Measurements from ENCODE around the gene DNAJC8.
A peak's percentile ranks its signal among the peaks of the same experiment; 100 is the strongest.

Gene DNAJC8

GRCh38 chr1:28241638-28242241 is 8.9 kb upstream of the DNAJC8 start:
- Histone ChIP-seq H3K4me1 (peaks cover 2% of the 10 kb centered on the region), H3K36me3 (ENCODE audit: control insufficient read depth, insufficient read depth, low read length) (no peaks in the 10 kb centered on the region), H3K4me2 (ENCODE audit: low read length) (no peak overlapping the region), H3K4me3 (ENCODE audit: low read depth, low read length) (no peak overlapping the region), H2AFZ (no peak overlapping the region), H3K9ac (no peak overlapping the region), H3K27me3 (ENCODE audit: control insufficient read depth, insufficient read depth, low read length) (no peaks in the 10 kb centered on the region), H3K27ac (no peak overlapping the region), H3K79me2 (peaks cover 2% of the 10 kb centered on the region), H3K9me3 (ENCODE audit: control insufficient read depth, low read length) (no peaks in the 10 kb centered on the region)
- TF ChIP-seq, protein P1, sequence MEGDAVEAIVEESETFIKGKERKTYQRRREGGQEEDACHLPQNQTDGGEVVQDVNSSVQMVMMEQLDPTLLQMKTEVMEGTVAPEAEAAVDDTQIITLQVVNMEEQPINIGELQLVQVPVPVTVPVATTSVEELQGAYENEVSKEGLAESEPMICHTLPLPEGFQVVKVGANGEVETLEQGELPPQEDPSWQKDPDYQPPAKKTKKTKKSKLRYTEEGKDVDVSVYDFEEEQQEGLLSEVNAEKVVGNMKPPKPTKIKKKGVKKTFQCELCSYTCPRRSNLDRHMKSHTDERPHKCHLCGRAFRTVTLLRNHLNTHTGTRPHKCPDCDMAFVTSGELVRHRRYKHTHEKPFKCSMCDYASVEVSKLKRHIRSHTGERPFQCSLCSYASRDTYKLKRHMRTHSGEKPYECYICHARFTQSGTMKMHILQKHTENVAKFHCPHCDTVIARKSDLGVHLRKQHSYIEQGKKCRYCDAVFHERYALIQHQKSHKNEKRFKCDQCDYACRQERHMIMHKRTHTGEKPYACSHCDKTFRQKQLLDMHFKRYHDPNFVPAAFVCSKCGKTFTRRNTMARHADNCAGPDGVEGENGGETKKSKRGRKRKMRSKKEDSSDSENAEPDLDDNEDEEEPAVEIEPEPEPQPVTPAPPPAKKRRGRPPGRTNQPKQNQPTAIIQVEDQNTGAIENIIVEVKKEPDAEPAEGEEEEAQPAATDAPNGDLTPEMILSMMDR (IDR thresholded peaks at IDR 0.05): no peak

DNA sequence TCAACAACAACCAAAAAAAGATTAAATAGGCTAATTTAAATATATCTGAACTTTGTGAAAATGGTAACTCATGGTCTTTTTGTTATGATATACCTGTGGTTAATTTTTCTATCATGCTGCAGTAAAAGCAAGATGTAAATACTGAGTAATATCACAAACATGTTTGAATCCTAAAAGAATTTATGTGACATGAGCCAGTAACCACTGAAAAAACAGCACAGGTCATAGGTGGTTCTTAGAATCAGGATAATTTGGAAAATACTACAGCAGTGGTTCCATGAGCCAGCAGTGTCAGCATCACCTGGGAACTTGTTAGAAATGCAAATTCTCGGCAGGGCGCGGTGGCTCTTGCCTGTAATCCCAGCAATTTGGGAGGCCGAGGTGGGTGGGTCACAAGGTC is 7.2 kb upstream of the DNAJC8 start:
- Histone ChIP-seq H2AFZ (no peak overlapping the region), H3K36me3 (ENCODE audit: control insufficient read depth, insufficient read depth, low read length) (no peaks in the 10 kb centered on the region), H3K9ac (no peak overlapping the region), H3K79me2 (peaks cover 2% of the 10 kb centered on the region), H3K9me3 (ENCODE audit: control insufficient read depth, low read length) (no peaks in the 10 kb centered on the region), H3K4me1 (peaks cover 2% of the 10 kb centered on the region), H3K27ac (no peak overlapping the region), H3K27me3 (ENCODE audit: control insufficient read depth, insufficient read depth, low read length) (no peaks in the 10 kb centered on the region), H3K4me3 (ENCODE audit: low read depth, low read length) (no peak overlapping the region), H3K4me2 (ENCODE audit: low read length) (no peak overlapping the region)
- TF ChIP-seq, protein P1 (IDR thresholded peaks at IDR 0.05): no peak

DNA sequence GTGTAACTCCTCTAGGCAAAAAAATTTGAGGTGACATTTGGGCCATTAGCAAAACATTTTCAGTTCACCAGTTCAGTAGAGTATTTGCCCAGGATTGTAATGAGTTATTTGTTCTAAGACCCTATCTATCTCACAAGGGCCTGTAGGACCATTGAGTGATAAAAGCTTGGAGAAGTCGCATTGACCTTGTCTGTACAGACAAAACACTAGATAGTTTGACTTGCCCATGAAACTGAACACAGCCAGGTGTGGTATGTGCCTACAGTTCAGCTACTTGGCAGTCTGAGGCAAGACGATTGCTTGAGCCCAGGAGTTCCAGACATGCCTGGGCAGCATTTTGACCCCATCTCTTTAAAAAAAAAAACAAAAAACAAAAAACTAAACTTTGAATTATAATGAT is 6.2 kb upstream of the DNAJC8 start:
- H3K9ac ChIP-seq: no peak overlapping the region
- no peaks in the 10 kb centered on the region for H3K27me3 ChIP-seq (ENCODE audit: control insufficient read depth, insufficient read depth, low read length)
- no peaks in the 10 kb centered on the region for H3K36me3 ChIP-seq (ENCODE audit: control insufficient read depth, insufficient read depth, low read length)
- no peak overlapping the region for H3K4me2 ChIP-seq (ENCODE audit: low read length)
- peaks cover 2% of the 10 kb centered on the region for H3K4me1 ChIP-seq
- no peak overlapping the region for H3K4me3 ChIP-seq (ENCODE audit: low read depth, low read length)
- H3K27ac ChIP-seq: no peak overlapping the region
- no peak overlapping the region for H2AFZ ChIP-seq
- TF ChIP-seq, protein P1 (IDR thresholded peaks at IDR 0.05): no peak
- no peaks in the 10 kb centered on the region for H3K9me3 ChIP-seq (ENCODE audit: control insufficient read depth, low read length)
- peaks cover 2% of the 10 kb centered on the region for H3K79me2 ChIP-seq

GRCh38 chr1:28236656-28237322 is 4.0 kb upstream of the DNAJC8 start:
- Histone ChIP-seq H3K4me2 (ENCODE audit: low read length) (peak overlapping the region; percentile 97), H2AFZ (peak overlapping the region; percentile 88), H3K79me2 (peaks cover 7% of the 10 kb centered on the region), H3K9ac (peak overlapping the region; percentile 67), H3K27ac (peak overlapping the region; percentile 94), H3K4me3 (ENCODE audit: low read depth, low read length) (peak overlapping the region; percentile 99), H3K9me3 (ENCODE audit: control insufficient read depth, low read length) (no peaks in the 10 kb centered on the region), H3K36me3 (ENCODE audit: control insufficient read depth, insufficient read depth, low read length) (no peaks in the 10 kb centered on the region), H3K4me1 (peaks cover 2% of the 10 kb centered on the region), H3K27me3 (ENCODE audit: control insufficient read depth, insufficient read depth, low read length) (no peaks in the 10 kb centered on the region)
- TF ChIP-seq, protein P1 (IDR thresholded peaks at IDR 0.05): no peak

All from parathyroid adenoma (tissue), 2 donors.